Adrenal gland (tissue), 12 donors: ENCODE results near the gene FAH. TPM values are rescaled to one million over a fixed set of nuclear protein-coding genes. Genes with fewer than 3 reads are reported as not detected.

Experiments used
- DNase-seq, 7 donors: peaks; one replicate each; pipeline ENCODE4 v3.0.0-alpha.2; 2019 to 2020
- H3K27ac ChIP-seq, 5 donors: fragments of 200-600 bp; sonication (generic) in 4 of 5; 1 replicate in 3 of 5; 2 replicates in 2 of 5; pipeline versions ENCODE4 v1.5.1 to v1.8.0; 2016 to 2020; ENCODE audit warnings: mild to moderate bottlenecking in 1 of 5
- H3K27me3 ChIP-seq: fragments of 200-600 bp; 2 replicates; pipeline ENCODE4 v1.8.0; 2021
- H3K36me3 ChIP-seq, 2 donors: fragments of 200-600 bp; replicated peaks in 1 of 2; 1 replicate in 1 of 2; 2 replicates in 1 of 2; pipeline versions ENCODE4 v1.5.1 to v1.8.0; 2018 to 2022
- H3K4me1 ChIP-seq, 2 donors: fragments of 200-600 bp; replicated peaks in 1 of 2; 1 replicate in 1 of 2; 2 replicates in 1 of 2; pipeline versions ENCODE4 v1.5.1 to v1.8.0; 2018 to 2021
- H3K4me3 ChIP-seq, 4 donors: fragments of 200-600 bp; sonication (generic) in 3 of 4; one replicate each; pipeline ENCODE4 v1.5.1; 2016 to 2018
- H3K9me3 ChIP-seq, 3 donors: fragments of 200-600 bp; sonication (generic) in 1 of 3; replicated peaks in 1 of 3; 1 replicate in 2 of 3; 2 replicates in 1 of 3; pipeline versions ENCODE4 v1.5.1 to v1.8.0; 2016 to 2021
- CTCF ChIP-seq, 6 experiments: fragments of 450-650 bp in 4 of 6; fragments of 200-600 bp in 2 of 6; sonication (generic) in 1 of 6; IDR thresholded peaks; 1 replicate in 5 of 6; 2 replicates in 1 of 6; pipeline versions ENCODE4 v1.5.1 to v1.8.0; 2016 to 2021; ENCODE audit warnings: antibody characterized with exemption in 6 of 6, mild to moderate bottlenecking in 2 of 6, moderate library complexity in 1 of 6
- POLR2A ChIP-seq, 2 donors: fragments of 450-650 bp; IDR thresholded peaks; one replicate each; pipeline ENCODE4 v1.6.1; 2017; ENCODE audit warnings: antibody characterized with exemption in 2 of 2, mild to moderate bottlenecking in 2 of 2, moderate library complexity in 1 of 2
- WGBS, 4 donors: extraction: QIAGEN DNeasy Blood & Tissue Kit in 2 of 4; methylation state at CpG; one replicate each; pipeline versions ENCODE4 v1.1.5 to v1.1.7; 2013 to 2017; 5-methylcytosine and 5-hydroxymethylcytosine counted together
- intact Hi-C, 2 donors: fragments of 100-400 bp; cut with DNase I; formaldehyde crosslinking; loops; one replicate each; pipeline versions ENCODE4 v1.14.1 to v1.15.0; 2022 to 2023
- polyA plus RNA-seq, 3 donors: library from polyadenylated mRNA; stranded (reverse); fragments of 200-250 nt in 2 of 3; fragments of 350-450 nt in 1 of 3; fragmentation: Illumina TruSeq in 1 of 3; extraction: RNeasy Lipid Tissue Mini Kit (QIAGEN cat#74804) in 1 of 3; gene quantifications; one replicate each; pipeline ENCODE4 v1.2.3, GENCODE V29; 2013 to 2014
- total RNA-seq, 9 donors: library from RNA; depleted of rRNA in 4 of 9; stranded (reverse); fragments of >200 nt in 4 of 9; fragments of 120-200 nt in 1 of 9; fragmentation: NEBNext Ultra II Directional in 1 of 9; extraction: Animal tissue kit (Norgen Biotek cat#: 25700) in 1 of 9; gene quantifications; one replicate each; pipeline versions ENCODE4 v1.1.0 to v1.2.4, GENCODE V29; 2013 to 2023
- donor health status: healthy with polysubstance abuse.
- donor health status: Bipolar disorder and iron deficiency.
- donor health status: DM: yes; HTN: yes; CAD: no.
- donor health status: DM: no; HTN: no; CAD: no.
- donor health status: DM: no; HTN: no; CAD: no.
- donor health status: DM: yes; HTN: yes; CAD: no.

Gene FAH
- total and polyA plus RNA-seq, 12 donors = 56.9 to 157 (median 106) TPM

DNA sequence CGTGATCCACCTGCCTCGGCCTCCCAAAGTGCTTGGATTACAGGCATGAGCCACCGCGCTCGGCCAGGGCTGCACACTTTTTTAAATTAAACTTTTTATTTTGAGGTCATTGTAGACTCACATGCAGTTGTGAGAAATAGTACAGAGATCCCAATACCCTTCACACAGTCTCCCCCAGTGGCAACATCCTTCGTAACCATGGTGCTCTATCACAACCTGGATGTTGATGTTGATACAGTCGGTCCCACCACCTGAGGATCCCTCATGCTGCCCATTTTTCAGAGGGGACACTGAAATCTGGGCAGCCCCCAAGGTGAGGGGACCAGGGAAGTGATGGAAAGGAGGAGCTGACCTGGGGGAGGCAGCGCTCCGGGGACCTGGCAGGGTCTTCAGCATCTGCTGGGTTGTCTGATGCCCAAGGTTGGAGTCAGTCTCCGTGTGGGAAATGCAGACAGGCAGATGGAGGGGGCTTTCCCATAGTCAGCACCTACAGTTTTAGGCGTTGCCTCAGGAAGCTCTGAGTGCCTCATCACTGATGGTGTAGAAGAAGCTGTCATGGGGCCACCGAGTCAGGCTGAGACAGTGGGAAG lies 17.1 kb downstream of the FAH start:
- WGBS, 4 donors = 94 to 99% (median 95%) methylated on average over 10 to 12 of the region's 12 CpGs
- no peak overlapping the region for H3K27ac ChIP-seq
- peaks cover 0 to 19% of the 10 kb centered on the region in 2 donors for H3K36me3 ChIP-seq
- H3K9me3 ChIP-seq = no peaks in the 10 kb centered on the region
- TF ChIP-seq POLR2A (IDR thresholded peaks at IDR 0.05) (no peak), CTCF (IDR thresholded peaks at IDR 0.05) (no peak)
- intact Hi-C loops = loop anchor here (10.0 kb wide), 1 partner anchor 105 kb away; no protein-coding TSS in a partner anchor
- H3K4me3 ChIP-seq = no peak overlapping the region
- H3K27me3 ChIP-seq = no peaks in the 10 kb centered on the region
- DNase-seq = no peak
- H3K4me1 ChIP-seq = peaks cover 7 to 15% of the 10 kb centered on the region in 2 donors

- WGBS, 4 donors = 49 to 68% (median 59%) methylated on average over 2 of the region's 2 CpGs
- peak in 1 of 7 donors; percentile 5 for DNase-seq
- H3K36me3 ChIP-seq = peaks cover 0 to 27% of the 10 kb centered on the region in 2 donors
- H3K4me3 ChIP-seq = no peak overlapping the region
- no peaks in the 10 kb centered on the region for H3K27me3 ChIP-seq
- H3K4me1 ChIP-seq = peaks cover 7 to 18% of the 10 kb centered on the region in 2 donors
- TF ChIP-seq CTCF (IDR thresholded peaks at IDR 0.05) = no peak
- no peak for TF ChIP-seq POLR2A (IDR thresholded peaks at IDR 0.05)
- intact Hi-C loops = loop anchor here in 1 of 2 donors (10.0 kb wide), 1 partner anchor 106 kb away; no protein-coding TSS in a partner anchor
- H3K9me3 ChIP-seq = no peaks in the 10 kb centered on the region
- no peak overlapping the region for H3K27ac ChIP-seq
These were observed 17.8 kb downstream of the FAH start for GRCh38 chr15:80170596-80170995.

DNA sequence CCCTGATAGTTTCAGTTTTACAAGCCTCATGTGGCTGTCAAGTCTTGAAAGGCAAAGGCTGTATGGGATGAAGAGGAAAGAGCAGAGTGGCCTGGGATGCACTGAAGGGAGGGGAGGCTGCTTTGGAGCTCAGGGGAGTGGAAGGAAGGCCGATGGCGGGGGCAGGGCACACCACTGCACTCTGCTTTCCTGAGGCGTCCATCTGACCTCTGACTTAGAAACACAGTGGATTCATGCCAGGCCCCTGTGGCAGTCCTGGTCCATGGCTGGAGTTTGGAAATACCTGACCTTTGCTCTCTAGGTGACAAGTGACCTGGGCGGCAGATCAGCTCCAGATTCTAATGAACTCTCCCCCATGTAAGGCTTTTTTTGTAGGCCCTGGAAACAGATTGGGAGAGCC lies 19.0 kb downstream of the FAH start:
- Histone ChIP-seq H3K4me1 (peaks cover 7 to 18% of the 10 kb centered on the region in 2 donors), H3K27me3 (no peaks in the 10 kb centered on the region), H3K9me3 (no peaks in the 10 kb centered on the region), H3K27ac (peak overlapping the region in 2 of 5 donors; percentile 6 to 8), H3K36me3 (peaks cover 0 to 29% of the 10 kb centered on the region in 2 donors), H3K4me3 (no peak overlapping the region)
- WGBS, 4 donors = 61 to 84% (median 70%) methylated on average over 3 to 4 of the region's 4 CpGs
- intact Hi-C loops = loop anchor here in 1 of 2 donors (10.0 kb wide), 1 partner anchor 107 kb away; no protein-coding TSS in a partner anchor
- DNase-seq = no peak
- TF ChIP-seq CTCF (IDR thresholded peaks at IDR 0.05) (no peak), POLR2A (IDR thresholded peaks at IDR 0.05) (no peak)

GRCh38 chr15:80172401-80172800 lies 19.6 kb downstream of the FAH start:
- Histone ChIP-seq H3K4me3 (no peak overlapping the region), H3K27me3 (no peaks in the 10 kb centered on the region), H3K36me3 (peaks cover 0 to 29% of the 10 kb centered on the region in 2 donors), H3K4me1 (peaks cover 7 to 18% of the 10 kb centered on the region in 2 donors), H3K9me3 (no peaks in the 10 kb centered on the region), H3K27ac (peak overlapping the region in 3 of 5 donors; percentile 53 to 93 (median 89))
- TF ChIP-seq CTCF (IDR thresholded peaks at IDR 0.05) = no peak
- no peak for TF ChIP-seq POLR2A (IDR thresholded peaks at IDR 0.05)
- intact Hi-C loops = loop anchor here in 1 of 2 donors (10.0 kb wide), 1 partner anchor 108 kb away; no protein-coding TSS in a partner anchor
- 68 to 89% (median 87%) methylated on average over 8 of the region's 8 CpGs for WGBS, 4 donors
- no peak for DNase-seq
